K562 (cell line): ENCODE results near the gene AIMP2. TPM values are rescaled to one million over a fixed set of nuclear protein-coding genes. Genes with fewer than 3 reads are reported as not detected.

ENCODE experiments used
- ARID2 ChIP-seq: fragments of 450-650 bp; IDR thresholded peaks from 2 replicates; pipeline ENCODE4 v1.6.1; 2017; ENCODE audit warnings: antibody characterized with exemption, mild to moderate bottlenecking
- ATF7 ChIP-seq: fragments of 450-650 bp; IDR thresholded peaks from 2 replicates; pipeline ENCODE4 v1.7.1; 2014; ENCODE audit warnings: mild to moderate bottlenecking, moderate library complexity
- CCAR2 ChIP-seq: fragments of 200-400 bp; formaldehyde crosslinking; IDR thresholded peaks from 2 replicates; pipeline ENCODE4 v1.6.1; 2017; ENCODE audit warnings: mild to moderate bottlenecking, low read depth, low read length
- ELF1 ChIP-seq: fragments of 200-800 bp; sonication (Bioruptor generic); IDR thresholded peaks from 2 replicates; pipeline ENCODE4 v1.6.1; 2016; ENCODE audit warnings: missing genetic modification characterization, missing compliant biosample characterization
- EZH2 ChIP-seq: IDR thresholded peaks from 2 replicates; pipeline ENCODE4 v1.6.1; 2012; ENCODE audit warnings: low read depth, mild to moderate bottlenecking, inconsistent platforms, low read length, borderline replicate concordance
- FOXA3 ChIP-seq, 2 experiments: fragments of 450-650 bp in 1 of 2; sonication (generic) in 1 of 2; formaldehyde crosslinking; IDR thresholded peaks in 1 of 2; conservative IDR thresholded peaks in 1 of 2; 2 replicates each; pipeline versions ENCODE4 v1.4.0 to v1.8.0; 2020 to 2022; ENCODE audit warnings: mild to moderate bottlenecking in 2 of 2, missing genetic modification reagents in 1 of 2
- NFXL1 ChIP-seq: fragments of 450-650 bp; formaldehyde crosslinking; IDR thresholded peaks from 2 replicates; pipeline ENCODE4 v1.4.0; 2021; ENCODE audit warnings: mild to moderate bottlenecking
- NR2C2 ChIP-seq, 2 experiments: fragments of 200-800 bp in 1 of 2; sonication (Bioruptor generic) in 1 of 2; sonication (generic) in 1 of 2; formaldehyde crosslinking in 1 of 2; IDR thresholded peaks; 2 replicates each; pipeline versions ENCODE4 v1.6.1 to v1.8.0; 2016 to 2022; ENCODE audit warnings: mild to moderate bottlenecking in 1 of 2, missing compliant biosample characterization in 1 of 2, missing genetic modification characterization in 1 of 2, missing genetic modification reagents in 1 of 2
- NR4A1 ChIP-seq, 2 experiments: fragments of 250-450 bp in 1 of 2; fragments of 450-650 bp in 1 of 2; sonication (Bioruptor Pico) in 1 of 2; IDR thresholded peaks; 2 replicates each; pipeline versions ENCODE4 v1.4.0 to v1.6.1; 2016 to 2020; ENCODE audit warnings: mild to moderate bottlenecking in 2 of 2, missing compliant biosample characterization in 1 of 2, missing genetic modification characterization in 1 of 2, moderate library complexity in 1 of 2
- REST ChIP-seq, 2 experiments: fragments of 450-650 bp; formaldehyde crosslinking in 1 of 2; IDR thresholded peaks; 2 replicates each; pipeline versions ENCODE4 v1.4.0 to v1.6.1; 2014 to 2020; ENCODE audit warnings: mild to moderate bottlenecking in 2 of 2, borderline replicate concordance in 1 of 2, low read depth in 1 of 2
- SMARCA5 ChIP-seq: fragments of 450-650 bp; IDR thresholded peaks from 2 replicates; pipeline ENCODE4 v1.6.1; 2016
- ZNF133 ChIP-seq: fragments of 250-450 bp; sonication (Bioruptor Pico); IDR thresholded peaks from 2 replicates; pipeline ENCODE4 v1.4.0; 2020; ENCODE audit warnings: mild to moderate bottlenecking
- ZNF174 ChIP-seq: fragments of 250-450 bp; sonication (Bioruptor Pico); IDR thresholded peaks from 2 replicates; pipeline ENCODE4 v1.4.0; 2020; ENCODE audit warnings: mild to moderate bottlenecking
- ZNF282 ChIP-seq: sonication (generic); formaldehyde crosslinking; IDR thresholded peaks from 2 replicates; pipeline ENCODE4 v1.8.1; 2023; ENCODE audit warnings: missing genetic modification reagents
- polyA plus RNA-seq, 8 experiments: library from polyadenylated mRNA; depleted of rRNA in 4 of 8; stranded (reverse) in 5 of 8; unstranded in 3 of 8; fragments of >200 nt; fragmentation: Nextera tagmentation in 2 of 8; fragmentation: Illumina TruSeq in 1 of 8; extraction: Ambion mirVana in 2 of 8; extraction: Trizol in 1 of 8; gene quantifications; 2 replicates each; pipeline versions ENCODE4 v1.2.1 to v1.2.3, GENCODE V29; 2011 to 2014; ENCODE audit warnings: inconsistent platforms in 1 of 8, missing spikeins in 1 of 8
- total RNA-seq, 7 experiments: library from RNA; depleted of rRNA in 6 of 7; stranded (reverse); fragments of >200 nt in 6 of 7; fragmentation: Illumina TruSeq in 2 of 7; extraction: Trizol in 2 of 7; gene quantifications; 2 replicates each; pipeline versions ENCODE4 v1.2.1 to v1.2.3, GENCODE V29; 2011 to 2021; ENCODE audit warnings: low replicate concordance in 1 of 7
- TF ChIP-seq, protein P1 (sequence below): sonication (generic); formaldehyde crosslinking; IDR thresholded peaks from 2 replicates; pipeline ENCODE4 v1.8.1; 2023; ENCODE audit warnings: mild to moderate bottlenecking, missing genetic modification reagents

AIMP2 gene
- total and polyA plus RNA-seq, 9 of the 15 experiments (the other 6 are each of a cell fraction or from before 2014, with no cell fraction given): 47.5 to 84.9 (median 63.5) TPM

GRCh38 chr7:6008668-6009611 lies at the start of gene AIMP2, which contains the start of gene PMS2 (continued):
- peak; percentile 97 for TF ChIP-seq REST (IDR thresholded peaks at IDR 0.05; ENCODE audit: borderline replicate concordance)
- TF ChIP-seq REST (CRISPR knock-in tag; IDR thresholded peaks at IDR 0.05; ENCODE audit: low read depth): peak; percentile 81
- no peak for TF ChIP-seq CCAR2
- TF ChIP-seq EZH2: no peak
- TF ChIP-seq NFXL1 (CRISPR knock-in tag): peak; percentile 72; the same call in 1 of the 2 replicates
- no peak for TF ChIP-seq ARID2
- peak; percentile 96 for TF ChIP-seq NR2C2 (CRISPR knock-in tag; IDR thresholded peaks at IDR 0.05)
- peak; percentile 99 for TF ChIP-seq NR2C2 (tag; IDR thresholded peaks at IDR 0.05)
- TF ChIP-seq ELF1 (tag): peak; percentile 79
- TF ChIP-seq NR4A1 (CRISPR knock-in tag; IDR thresholded peaks at IDR 0.05): 0 out of 2 replicates have a peak, but pooled peaks have one; percentile 76
- peak; percentile 72; the same call in 1 of the 2 replicates for TF ChIP-seq NR4A1 (tag; IDR thresholded peaks at IDR 0.05)
- TF ChIP-seq ZNF282 (CRISPR knock-in tag): peak; percentile 98
- TF ChIP-seq FOXA3 (CRISPR knock-in tag; conservative IDR thresholded peaks at IDR 0.05 in 1 of 2, IDR thresholded peaks at IDR 0.05 in 1 of 2): peak in 1 of 2 experiments; percentile 86; a peak in 2 of 4 replicates
- no peak for TF ChIP-seq ZNF174 (CRISPR knock-in tag)
- TF ChIP-seq ZNF133 (CRISPR knock-in tag): 0 out of 2 replicates have a peak, but pooled peaks have one; percentile 69
- TF ChIP-seq, protein P1, sequence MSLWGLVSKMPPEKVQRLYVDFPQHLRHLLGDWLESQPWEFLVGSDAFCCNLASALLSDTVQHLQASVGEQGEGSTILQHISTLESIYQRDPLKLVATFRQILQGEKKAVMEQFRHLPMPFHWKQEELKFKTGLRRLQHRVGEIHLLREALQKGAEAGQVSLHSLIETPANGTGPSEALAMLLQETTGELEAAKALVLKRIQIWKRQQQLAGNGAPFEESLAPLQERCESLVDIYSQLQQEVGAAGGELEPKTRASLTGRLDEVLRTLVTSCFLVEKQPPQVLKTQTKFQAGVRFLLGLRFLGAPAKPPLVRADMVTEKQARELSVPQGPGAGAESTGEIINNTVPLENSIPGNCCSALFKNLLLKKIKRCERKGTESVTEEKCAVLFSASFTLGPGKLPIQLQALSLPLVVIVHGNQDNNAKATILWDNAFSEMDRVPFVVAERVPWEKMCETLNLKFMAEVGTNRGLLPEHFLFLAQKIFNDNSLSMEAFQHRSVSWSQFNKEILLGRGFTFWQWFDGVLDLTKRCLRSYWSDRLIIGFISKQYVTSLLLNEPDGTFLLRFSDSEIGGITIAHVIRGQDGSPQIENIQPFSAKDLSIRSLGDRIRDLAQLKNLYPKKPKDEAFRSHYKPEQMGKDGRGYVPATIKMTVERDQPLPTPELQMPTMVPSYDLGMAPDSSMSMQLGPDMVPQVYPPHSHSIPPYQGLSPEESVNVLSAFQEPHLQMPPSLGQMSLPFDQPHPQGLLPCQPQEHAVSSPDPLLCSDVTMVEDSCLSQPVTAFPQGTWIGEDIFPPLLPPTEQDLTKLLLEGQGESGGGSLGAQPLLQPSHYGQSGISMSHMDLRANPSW (CRISPR knock-in tag): peak; percentile 92; the same call in 1 of the 2 replicates
- TF ChIP-seq ATF7: peak; percentile 92
- TF ChIP-seq SMARCA5: no peak
